ENCODE data around the gene YKT6. TPM values are rescaled to one million over a fixed set of nuclear protein-coding genes. Genes with fewer than 3 reads are reported as not detected.

Gene YKT6
- total and polyA plus RNA-seq, 2 of the 8 experiments (the other 6 are each of a cell fraction or from before 2014, with no cell fraction given): 75.3 to 103 TPM

- TF ChIP-seq EGR1 (IDR thresholded peaks at IDR 0.05; ENCODE audit: borderline replicate concordance, low read depth, low read length) (no peak), E2F6 (IDR thresholded peaks at IDR 0.05) (no peak), RAD21 (IDR thresholded peaks at IDR 0.05 in 1 of 2, conservative IDR thresholded peaks at IDR 0.05 in 1 of 2; ENCODE audit: low read depth in 2 of 2, low read length in 2 of 2) (no peak), CBX8 (IDR thresholded peaks at IDR 0.05; ENCODE audit: borderline replicate concordance, low read depth, low read length) (no peak), RNF2 (IDR thresholded peaks at IDR 0.05; ENCODE audit: borderline replicate concordance, low read depth, low read length, missing control alignments, poor library complexity, severe bottlenecking) (no peak)
- H3K27ac ChIP-seq (ENCODE audit: low read depth, low read length): no peak overlapping the region
- H2BK5ac ChIP-seq (ENCODE audit: low read depth, low read length): no peak overlapping the region
- H3K4me3 ChIP-seq (ENCODE audit: extremely low read depth in 1 of 4, insufficient read depth in 2 of 4, low read depth in 3 of 4, low read length in 4 of 4): no peak overlapping the region
- no peak overlapping the region for H4K8ac ChIP-seq (ENCODE audit: extremely low read depth, insufficient read depth, low read length)
- H2BK20ac ChIP-seq (ENCODE audit: low read length): no peak overlapping the region
- no peak for FAIRE-seq
- H3K56ac ChIP-seq (replicated peaks; ENCODE audit: insufficient read length, low read depth, low read length): no peak overlapping the region
- no peak overlapping the region for H3K14ac ChIP-seq (ENCODE audit: insufficient read length)
- H3K4me2 ChIP-seq (ENCODE audit: insufficient read depth in 1 of 2, low read depth in 2 of 2, low read length in 2 of 2): no peak overlapping the region
- no peak for DNase-seq (ENCODE audit: low read depth in 1 of 2, low spot score in 2 of 2)
- H4K5ac ChIP-seq (ENCODE audit: insufficient read length, low read depth, low read length): no peak overlapping the region
- peaks cover 0 to 15% (median 1%) of the 10 kb centered on the region in 4 experiments; a peak in 3 of 7 replicates for H3K4me1 ChIP-seq (replicated peaks in 1 of 4; ENCODE audit: control insufficient read depth in 3 of 4, insufficient read depth in 4 of 4, low read length in 3 of 4)
- H3K9me3 ChIP-seq (ENCODE audit: insufficient read depth in 2 of 2, low read depth in 1 of 2, low read length in 1 of 2): no peaks in the 10 kb centered on the region
- no peak overlapping the region for H4K91ac ChIP-seq (replicated peaks; ENCODE audit: insufficient read length, low read length)
- WGBS, 2 experiments (ENCODE audit: extremely low coverage in 1 of 2, insufficient coverage in 1 of 2, insufficient read length in 1 of 2, insufficient replicate concordance in 2 of 2, low coverage in 1 of 2, low lambda C conversion rate in 2 of 2, missing lambda C conversion rate in 1 of 2): 80% methylated on average over 17 of the region's 17 CpGs; no CpG with 5 or more reads in 1 of the 2 experiments
- H2BK12ac ChIP-seq (ENCODE audit: low read depth, low read length): no peak overlapping the region
- H3K23ac ChIP-seq (ENCODE audit: insufficient read length): no peak overlapping the region
- no peak overlapping the region for H2BK120ac ChIP-seq (replicated peaks; ENCODE audit: low read depth, low read length)
- H4K20me1 ChIP-seq (replicated peaks in 1 of 2; ENCODE audit: control insufficient read depth in 1 of 2, insufficient read depth in 2 of 2, low read length in 2 of 2): no peaks in the 10 kb centered on the region
- H3K79me2 ChIP-seq (ENCODE audit: control insufficient read depth in 1 of 2, insufficient read depth in 2 of 2, low read length in 2 of 2): no peaks in the 10 kb centered on the region
- H2AK5ac ChIP-seq (ENCODE audit: low read depth, low read length): no peak overlapping the region
- H2BK15ac ChIP-seq (ENCODE audit: low read length): no peak overlapping the region
- no peak overlapping the region for H2AFZ ChIP-seq (ENCODE audit: low read length)
- no peaks in the 10 kb centered on the region for H3K27me3 ChIP-seq (replicated peaks in 1 of 4; ENCODE audit: control insufficient read depth in 3 of 4, extremely low read depth in 1 of 4, insufficient read depth in 3 of 4, low read length in 3 of 4)
- H3K4ac ChIP-seq (replicated peaks; ENCODE audit: insufficient read length, low read depth, low read length): no peak overlapping the region
- no peak overlapping the region for H3K18ac ChIP-seq (ENCODE audit: extremely low read depth, low read length)
- ChIA-PET CTCF (ENCODE audit: partially characterized antibody) (interaction anchor here (1.4 to 4.8 kb wide), 4 partner anchors 10 to 30 kb away, joined by 3 to 35 read pairs (median 4); no protein-coding TSS in a partner anchor), POLR2A (ENCODE audit: partially characterized antibody) (interaction anchor here (0.6 to 1.3 kb wide), 2 partner anchors 17 to 683 kb away, joined by 3 read pairs; no protein-coding TSS in a partner anchor)
- H3K79me1 ChIP-seq (ENCODE audit: low read depth, low read length): no peaks in the 10 kb centered on the region
- H3K9ac ChIP-seq (replicated peaks in 1 of 4; ENCODE audit: extremely low read depth in 1 of 4, low read depth in 3 of 4, low read length in 3 of 4): no peak overlapping the region
- H3K36me3 ChIP-seq (ENCODE audit: control insufficient read depth in 2 of 4, insufficient read depth in 4 of 4, low read length in 3 of 4): no peaks in the 10 kb centered on the region
- H3K23me2 ChIP-seq (ENCODE audit: low read depth, low read length): no peaks in the 10 kb centered on the region; the same call in 1 of the 2 replicates
Measured at GRCh38 chr7:44226396-44226753, 25.6 kb downstream of the YKT6 start.

Measured in H1 (cell line).